Loucy (cell line): Measurements from ENCODE around the gene SETBP1.

Source experiments
- H2AFZ ChIP-seq: fragments of 200-600 bp; sonication (generic); 2 replicates; pipeline ENCODE4 v1.6.0; 2016; ENCODE audit warnings: antibody characterized with exemption, mild to moderate bottlenecking, low read length, moderate library complexity
- H3F3A ChIP-seq: fragments of 200-600 bp; 2 replicates; pipeline ENCODE4 v1.6.0; 2016; ENCODE audit warnings: antibody characterized with exemption, low read depth, mild to moderate bottlenecking
- H3K27me3 ChIP-seq: fragments of 200-600 bp; sonication (generic); 2 replicates; pipeline ENCODE4 v1.6.1; 2014; ENCODE audit warnings: low read length, mild to moderate bottlenecking; ENCODE audit not compliant: insufficient read depth, poor library complexity, severe bottlenecking
- H3K36me3 ChIP-seq: fragments of 200-600 bp; sonication (generic); 2 replicates; pipeline ENCODE4 v1.6.1; 2016; ENCODE audit warnings: low read length; ENCODE audit not compliant: insufficient read depth
- H3K4me1 ChIP-seq: fragments of 200-600 bp; sonication (generic); 2 replicates; pipeline ENCODE4 v1.5.1; 2014; ENCODE audit warnings: low read length, mild to moderate bottlenecking; ENCODE audit not compliant: insufficient read depth, poor library complexity, severe bottlenecking
- H3K4me2 ChIP-seq: fragments of 200-600 bp; sonication (generic); 2 replicates; pipeline ENCODE4 v1.6.0; 2014; ENCODE audit warnings: antibody characterized with exemption, low read length, low read depth, mild to moderate bottlenecking; ENCODE audit not compliant: poor library complexity, severe bottlenecking
- H3K4me3 ChIP-seq: fragments of 200-600 bp; sonication (generic); 2 replicates; pipeline ENCODE4 v1.5.1; 2014; ENCODE audit warnings: low read length, mild to moderate bottlenecking, mixed read lengths; ENCODE audit not compliant: poor library complexity, severe bottlenecking
- H3K79me2 ChIP-seq: fragments of 200-600 bp; sonication (generic); 2 replicates; pipeline ENCODE4 v1.6.1; 2014; ENCODE audit warnings: low read length; ENCODE audit not compliant: insufficient read depth
- H3K9ac ChIP-seq: fragments of 200-600 bp; sonication (generic); 2 replicates; pipeline ENCODE4 v1.6.0; 2014; ENCODE audit warnings: mild to moderate bottlenecking, low read depth, low read length, moderate library complexity; ENCODE audit not compliant: poor library complexity, severe bottlenecking
- H3K9me2 ChIP-seq: fragments of 200-600 bp; sonication (generic); replicated peaks from 2 replicates; pipeline ENCODE4 v1.6.1; 2016; ENCODE audit warnings: low read depth, low read length, mixed read lengths
- H3K9me3 ChIP-seq: fragments of 200-600 bp; sonication (generic); 2 replicates; pipeline ENCODE4 v1.6.1; 2014; ENCODE audit warnings: mild to moderate bottlenecking, antibody characterized with exemption, low read length, low read depth; ENCODE audit not compliant: insufficient read depth
- H4K20me1 ChIP-seq: fragments of 200-600 bp; sonication (generic); 2 replicates; pipeline ENCODE4 v1.6.0; 2014; ENCODE audit warnings: antibody characterized with exemption, low read length, mild to moderate bottlenecking; ENCODE audit not compliant: insufficient read depth, poor library complexity, severe bottlenecking
- EZH2phosphoT487 ChIP-seq: fragments of 200-600 bp; IDR thresholded peaks from 2 replicates; pipeline ENCODE4 v1.6.1; 2018; ENCODE audit warnings: antibody characterized with exemption, mild to moderate bottlenecking, moderate library complexity, borderline replicate concordance
- TF ChIP-seq, protein P1 (sequence below): fragments of 200-600 bp; sonication (generic); conservative IDR thresholded peaks from 2 replicates; pipeline ENCODE4 v1.5.1; 2014; ENCODE audit warnings: mild to moderate bottlenecking, antibody characterized with exemption, low read length

SETBP1 gene

DNA sequence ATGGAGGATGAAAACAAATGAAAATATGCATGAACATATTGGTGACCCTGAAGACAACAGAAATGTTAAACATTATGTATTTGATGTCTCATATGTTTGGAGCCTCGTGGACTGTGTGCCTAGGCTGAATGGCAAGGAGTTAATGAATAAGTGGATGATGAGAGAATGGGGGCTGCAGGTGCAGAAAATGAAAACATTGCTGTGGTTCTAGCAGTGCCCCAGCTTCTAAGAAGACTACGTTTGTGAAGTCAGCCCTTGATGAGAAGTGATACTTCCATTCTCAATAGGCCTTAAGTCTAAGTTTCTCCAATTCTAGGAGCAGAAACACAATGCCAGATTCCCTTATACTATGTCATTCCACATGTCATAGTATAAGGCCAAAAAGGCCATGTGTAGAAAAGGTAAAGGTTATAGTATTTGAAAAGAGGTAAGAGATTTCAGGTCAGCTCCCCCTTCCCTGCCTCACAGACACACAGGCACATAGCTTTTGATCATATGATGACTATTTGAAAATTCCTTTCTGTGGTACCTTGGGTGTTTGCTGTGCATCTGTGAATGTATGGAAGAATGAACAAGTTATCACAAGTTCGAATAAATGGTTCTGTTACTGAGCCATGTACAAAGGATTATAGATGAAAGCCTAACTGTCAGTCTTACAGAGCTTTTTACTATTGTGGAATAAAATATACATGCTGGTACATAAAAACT lies 280.8 kb downstream of the SETBP1 start:
- Histone ChIP-seq H3K4me2 (no peak overlapping the region), H3K79me2 (no peaks in the 10 kb centered on the region), H3K27me3 (no peaks in the 10 kb centered on the region), H3K9ac (no peak overlapping the region), H3K36me3 (peaks cover 16% of the 10 kb centered on the region; the same call in 1 of the 2 replicates), H3K9me3 (no peaks in the 10 kb centered on the region), H4K20me1 (no peaks in the 10 kb centered on the region), H3K4me1 (peaks cover 15% of the 10 kb centered on the region), H3F3A (no peaks in the 10 kb centered on the region), H3K4me3 (no peak overlapping the region), H2AFZ (no peak overlapping the region), H3K9me2 (no peaks in the 10 kb centered on the region)
- no peak for TF ChIP-seq EZH2phosphoT487
- TF ChIP-seq, protein P1, sequence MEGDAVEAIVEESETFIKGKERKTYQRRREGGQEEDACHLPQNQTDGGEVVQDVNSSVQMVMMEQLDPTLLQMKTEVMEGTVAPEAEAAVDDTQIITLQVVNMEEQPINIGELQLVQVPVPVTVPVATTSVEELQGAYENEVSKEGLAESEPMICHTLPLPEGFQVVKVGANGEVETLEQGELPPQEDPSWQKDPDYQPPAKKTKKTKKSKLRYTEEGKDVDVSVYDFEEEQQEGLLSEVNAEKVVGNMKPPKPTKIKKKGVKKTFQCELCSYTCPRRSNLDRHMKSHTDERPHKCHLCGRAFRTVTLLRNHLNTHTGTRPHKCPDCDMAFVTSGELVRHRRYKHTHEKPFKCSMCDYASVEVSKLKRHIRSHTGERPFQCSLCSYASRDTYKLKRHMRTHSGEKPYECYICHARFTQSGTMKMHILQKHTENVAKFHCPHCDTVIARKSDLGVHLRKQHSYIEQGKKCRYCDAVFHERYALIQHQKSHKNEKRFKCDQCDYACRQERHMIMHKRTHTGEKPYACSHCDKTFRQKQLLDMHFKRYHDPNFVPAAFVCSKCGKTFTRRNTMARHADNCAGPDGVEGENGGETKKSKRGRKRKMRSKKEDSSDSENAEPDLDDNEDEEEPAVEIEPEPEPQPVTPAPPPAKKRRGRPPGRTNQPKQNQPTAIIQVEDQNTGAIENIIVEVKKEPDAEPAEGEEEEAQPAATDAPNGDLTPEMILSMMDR: no peak

GRCh38 chr18:44967599-44967998 lies 286.9 kb downstream of the SETBP1 start:
- Histone ChIP-seq H3K36me3 (peaks cover 4% of the 10 kb centered on the region; the same call in 1 of the 2 replicates), H3F3A (no peaks in the 10 kb centered on the region), H3K4me2 (no peak overlapping the region), H3K79me2 (no peaks in the 10 kb centered on the region), H3K9me3 (no peaks in the 10 kb centered on the region), H2AFZ (no peak overlapping the region), H3K9ac (no peak overlapping the region), H4K20me1 (no peaks in the 10 kb centered on the region), H3K4me3 (no peak overlapping the region), H3K27me3 (no peaks in the 10 kb centered on the region), H3K4me1 (peaks cover 30% of the 10 kb centered on the region), H3K9me2 (no peaks in the 10 kb centered on the region)
- TF ChIP-seq, protein P1: no peak
- no peak for TF ChIP-seq EZH2phosphoT487

- Histone ChIP-seq H2AFZ (no peak overlapping the region), H3K9me3 (no peaks in the 10 kb centered on the region), H3F3A (no peaks in the 10 kb centered on the region), H3K4me2 (no peak overlapping the region), H3K9me2 (no peaks in the 10 kb centered on the region), H3K4me3 (no peak overlapping the region), H4K20me1 (no peaks in the 10 kb centered on the region), H3K9ac (no peak overlapping the region), H3K79me2 (peaks cover 3% of the 10 kb centered on the region; the same call in 1 of the 2 replicates), H3K36me3 (no peaks in the 10 kb centered on the region), H3K4me1 (peaks cover 30% of the 10 kb centered on the region), H3K27me3 (no peaks in the 10 kb centered on the region)
- TF ChIP-seq, protein P1: peak; percentile 68
- TF ChIP-seq EZH2phosphoT487: no peak
These were observed 287.6 kb downstream of the SETBP1 start for GRCh38 chr18:44968336-44968735.
